Fibroblast of mammary gland (primary cell): ENCODE measurements around the gene UBE2G2.

Source experiments
- DNase-seq: peaks from one replicate; pipeline ENCODE4 v3.0.0-alpha.2; 2010; ENCODE audit warnings: low read depth
- H3K4me3 ChIP-seq: 2 replicates; pipeline ENCODE4 v1.5.1; 2011; ENCODE audit warnings: low read depth, mild to moderate bottlenecking, low read length, moderate library complexity; ENCODE audit not compliant: control insufficient read depth
- CTCF ChIP-seq: conservative IDR thresholded peaks from 2 replicates; pipeline ENCODE4 v1.5.1; 2011; ENCODE audit warnings: low read depth, low read length, inconsistent platforms; ENCODE audit not compliant: control insufficient read depth, insufficient read depth

UBE2G2 gene

GRCh38 chr21:44789880-44790279 lies 11.7 kb downstream of the UBE2G2 start:
- no peak overlapping the region for H3K4me3 ChIP-seq
- no peak for TF ChIP-seq CTCF
- peak; percentile 66 for DNase-seq

- no peak for TF ChIP-seq CTCF
- H3K4me3 ChIP-seq: no peak overlapping the region
- DNase-seq: peak; percentile 13
Measured at GRCh38 chr21:44785620-44786335, 15.8 kb downstream of the UBE2G2 start.

GRCh38 chr21:44784810-44785209 lies 16.8 kb downstream of the UBE2G2 start:
- no peak for TF ChIP-seq CTCF
- no peak for DNase-seq
- no peak overlapping the region for H3K4me3 ChIP-seq

GRCh38 chr21:44783020-44783696 lies 18.5 kb downstream of the UBE2G2 start:
- no peak overlapping the region for H3K4me3 ChIP-seq
- TF ChIP-seq CTCF: no peak
- DNase-seq: no peak

GRCh38 chr21:44780767-44781459 lies 20.7 kb downstream of the UBE2G2 start:
- H3K4me3 ChIP-seq: no peak overlapping the region
- DNase-seq: no peak
- TF ChIP-seq CTCF: no peak

GRCh38 chr21:44780137-44780502 lies 21.5 kb downstream of the UBE2G2 start:
- DNase-seq: no peak
- no peak for TF ChIP-seq CTCF
- no peak overlapping the region for H3K4me3 ChIP-seq
